IMR-90 (cell line): Measurements from ENCODE around the gene THSD7B. TPM values are rescaled to one million over a fixed set of nuclear protein-coding genes. Genes with fewer than 3 reads are reported as not detected.

Experiments
- ATAC-seq: fragments of 200-7000 bp; cut with Tn5 transposase; 2 replicates; pipeline ENCODE4 v1.9.1; 2020; ENCODE audit warnings: low read depth, mild to moderate bottlenecking, moderate library complexity
- BruUV-seq: library from RNA; stranded (reverse); fragments of 400-500 nt; replicated peaks from 2 replicates; lab custom pipeline; 2021; lab: Mats Ljungman, UMichigan
- CTCF ChIA-PET: fragments of 300-600 bp; formaldehyde crosslinking; extraction: SDS; loops from one replicate; lab custom pipeline; 2021; ENCODE audit warnings: antibody characterized with exemption; lab: Yijun Ruan, JAX
- POLR2A ChIA-PET: fragments of 300-600 bp; sonication (Branson Sonifier 250); formaldehyde crosslinking; loops from one replicate; lab custom pipeline; 2022; ENCODE audit warnings: antibody characterized with exemption; ENCODE audit not compliant: unreplicated experiment; lab: Charles Lee
- DNase-seq: peaks from one replicate; pipeline ENCODE4 v3.0.0; 2013
- H2AFZ ChIP-seq: replicated peaks from 2 replicates; pipeline ENCODE3; 2013; ENCODE audit warnings: low read length, mild to moderate bottlenecking; ENCODE audit not compliant: poor library complexity
- H2AK5ac ChIP-seq: 2 replicates; pipeline ENCODE4 v1.6.1; 2013; ENCODE audit warnings: low read depth, low read length, inconsistent platforms
- H2AK9ac ChIP-seq: replicated peaks from 2 replicates; pipeline ENCODE3; 2013; ENCODE audit warnings: mild to moderate bottlenecking, low read depth, low read length, moderate library complexity; ENCODE audit not compliant: poor library complexity
- H2BK120ac ChIP-seq: 2 replicates; pipeline ENCODE4 v1.6.1; 2013; ENCODE audit warnings: low read depth, low read length, inconsistent platforms
- H2BK15ac ChIP-seq: 3 replicates; pipeline ENCODE4 v1.6.1; 2013; ENCODE audit warnings: low read depth, low read length, inconsistent platforms
- H2BK20ac ChIP-seq: 2 replicates; pipeline ENCODE4 v1.6.1; 2013; ENCODE audit warnings: low read depth, mild to moderate bottlenecking, inconsistent platforms, low read length, moderate library complexity
- H2BK5ac ChIP-seq: 2 replicates; pipeline ENCODE4 v1.6.1; 2013; ENCODE audit warnings: mild to moderate bottlenecking, low read depth, low read length, inconsistent platforms; ENCODE audit not compliant: poor library complexity, severe bottlenecking
- H3K14ac ChIP-seq: replicated peaks from 2 replicates; pipeline ENCODE4 v1.6.1; 2013; ENCODE audit warnings: low read depth, low read length, inconsistent platforms
- H3K18ac ChIP-seq: 2 replicates; pipeline ENCODE4 v1.6.1; 2013; ENCODE audit warnings: low read depth, low read length, control low read depth
- H3K23ac ChIP-seq: 2 replicates; pipeline ENCODE4 v1.6.1; 2013; ENCODE audit warnings: low read depth, low read length, inconsistent platforms
- H3K27ac ChIP-seq: 2 replicates; pipeline ENCODE4 v1.5.1; 2013; ENCODE audit warnings: mild to moderate bottlenecking, control low read depth, low read length; ENCODE audit not compliant: insufficient read depth
- H3K27me3 ChIP-seq: 2 replicates; pipeline ENCODE4 v1.6.1; 2013; ENCODE audit warnings: low read length; ENCODE audit not compliant: control insufficient read depth, insufficient read depth
- H3K36me3 ChIP-seq: 2 replicates; pipeline ENCODE4 v1.6.1; 2013; ENCODE audit warnings: low read length, mixed read lengths; ENCODE audit not compliant: control insufficient read depth, insufficient read depth
- H3K4ac ChIP-seq: 2 replicates; pipeline ENCODE4 v1.6.1; 2013; ENCODE audit warnings: low read depth, low read length, inconsistent platforms
- H3K4me1 ChIP-seq: 2 replicates; pipeline ENCODE4 v1.6.1; 2013; ENCODE audit warnings: low read length, mixed read lengths; ENCODE audit not compliant: control insufficient read depth, insufficient read depth
- H3K4me2 ChIP-seq: 2 replicates; pipeline ENCODE4 v1.6.1; 2013; ENCODE audit warnings: low read depth, mild to moderate bottlenecking, control low read depth, low read length, moderate library complexity
- H3K4me3 ChIP-seq: 2 replicates; pipeline ENCODE4 v1.5.1; 2013; ENCODE audit warnings: low read depth, mild to moderate bottlenecking, control low read depth, low read length, moderate library complexity; ENCODE audit not compliant: insufficient read depth
- H3K56ac ChIP-seq: 2 replicates; pipeline ENCODE4 v1.6.1; 2013; ENCODE audit warnings: low read length, inconsistent platforms; ENCODE audit not compliant: insufficient read depth; ENCODE audit errors: extremely low read depth
- H3K79me1 ChIP-seq, 2 experiments: 2 replicates each; pipeline ENCODE4 v1.6.1; 2013; ENCODE audit warnings: low read length in 2 of 2, inconsistent platforms in 1 of 2, low read depth in 1 of 2
- H3K9ac ChIP-seq: 2 replicates; pipeline ENCODE4 v1.6.1; 2013; ENCODE audit warnings: low read depth, low read length, control low read depth
- H3K9me1 ChIP-seq: 2 replicates; pipeline ENCODE4 v1.6.1; 2013; ENCODE audit warnings: low read length, inconsistent platforms; ENCODE audit not compliant: insufficient read depth
- H3K9me3 ChIP-seq: 2 replicates; pipeline ENCODE4 v1.6.1; 2013; ENCODE audit warnings: low read length; ENCODE audit not compliant: control insufficient read depth, insufficient read depth
- H4K20me1 ChIP-seq: 2 replicates; pipeline ENCODE4 v1.6.1; 2013; ENCODE audit warnings: low read length, inconsistent platforms; ENCODE audit not compliant: insufficient read depth
- H4K5ac ChIP-seq: 2 replicates; pipeline ENCODE4 v1.6.1; 2013; ENCODE audit warnings: mild to moderate bottlenecking, low read depth, low read length, control low read depth
- H4K8ac ChIP-seq, 2 experiments: 2 replicates each; pipeline ENCODE4 v1.6.1; 2013; ENCODE audit warnings: low read depth in 2 of 2, low read length in 2 of 2, control low read depth in 1 of 2, inconsistent platforms in 1 of 2
- H4K91ac ChIP-seq: 2 replicates; pipeline ENCODE4 v1.6.1; 2013; ENCODE audit warnings: low read depth, low read length, inconsistent platforms; ENCODE audit not compliant: insufficient read depth
- BHLHE40 ChIP-seq: fragments of 150-350 bp; IDR thresholded peaks from 2 replicates; pipeline ENCODE4 v1.6.1; 2016; ENCODE audit warnings: mild to moderate bottlenecking, low read depth, low read length
- SMC3 ChIP-seq: fragments of 150-350 bp; IDR thresholded peaks from 2 replicates; pipeline ENCODE4 v1.6.1; 2016; ENCODE audit warnings: low read depth, mild to moderate bottlenecking, antibody characterized with exemption, low read length, moderate library complexity
- dilution Hi-C: fragments of 300-500 bp; cut with HindIII; formaldehyde crosslinking; loops from one replicate; pipeline ENCODE4 v1.14.3; 2018; ENCODE audit warnings: low sequenced_read_pairs; ENCODE audit not compliant: unreplicated experiment
- in situ Hi-C: fragments of 300-500 bp; cut with MboI; formaldehyde crosslinking; loops from 3 replicates; pipeline ENCODE4 v1.14.3; 2019; ENCODE audit warnings: low sequenced_read_pairs, inconsistent platforms, mixed read lengths
- intact Hi-C: fragments of 100-400 bp; cut with micrococcal nuclease; formaldehyde crosslinking; loops from 2 replicates; pipeline ENCODE4 v1.10.0; 2022
- polyA plus RNA-seq, 3 experiments: library from polyadenylated mRNA; depleted of rRNA; stranded (reverse); fragments of >200 nt; gene quantifications; 2 replicates each; pipeline ENCODE4 v1.2.3, GENCODE V29; 2012; ENCODE audit warnings: low replicate concordance in 1 of 3
- total RNA-seq: library from RNA; depleted of rRNA; stranded (reverse); fragments of >200 nt; gene quantifications from 2 replicates; pipeline ENCODE4 v1.2.3, GENCODE V29; 2012

Gene THSD7B
- total and polyA plus RNA-seq, 2 of the 4 experiments (the other 2 are of a cell fraction), result not detected

GRCh38 chr2:137590102-137590501 lies 824.8 kb downstream of the THSD7B start:
- no peak overlapping the region for H3K4me2 ChIP-seq
- H3K56ac ChIP-seq, result no peak overlapping the region
- H4K8ac ChIP-seq, result no peak overlapping the region
- dilution Hi-C loops, result no loop called here
- H3K9me1 ChIP-seq, result no peaks in the 10 kb centered on the region
- no peaks in the 10 kb centered on the region for H3K27me3 ChIP-seq
- H4K91ac ChIP-seq, result no peak overlapping the region
- no peak overlapping the region for H2BK20ac ChIP-seq
- no peak overlapping the region for H3K14ac ChIP-seq
- ChIA-PET CTCF (no interaction called here), POLR2A (no interaction called here)
- no peak overlapping the region for H2AFZ ChIP-seq
- no peaks in the 10 kb centered on the region for H3K79me1 ChIP-seq
- no TSS peak for BruUV-seq
- H3K9me3 ChIP-seq, result no peaks in the 10 kb centered on the region
- H2BK120ac ChIP-seq, result no peak overlapping the region
- ATAC-seq (no peak), DNase-seq (no peak)
- H4K5ac ChIP-seq, result no peak overlapping the region
- H3K23ac ChIP-seq, result no peak overlapping the region
- no peak overlapping the region for H2AK9ac ChIP-seq
- H3K18ac ChIP-seq, result no peak overlapping the region
- H3K36me3 ChIP-seq, result no peaks in the 10 kb centered on the region
- H4K20me1 ChIP-seq, result no peaks in the 10 kb centered on the region
- H2BK15ac ChIP-seq, result no peak overlapping the region
- intact Hi-C loops, result no loop called here
- no peak overlapping the region for H2AK5ac ChIP-seq
- H3K9ac ChIP-seq, result no peak overlapping the region
- H3K4me3 ChIP-seq, result no peak overlapping the region
- H3K4me1 ChIP-seq, result no peaks in the 10 kb centered on the region
- TF ChIP-seq BHLHE40 (no peak), SMC3 (no peak)
- in situ Hi-C loops, result no loop called here
- H3K27ac ChIP-seq, result no peak overlapping the region
- H2BK5ac ChIP-seq, result no peak overlapping the region
- H3K4ac ChIP-seq, result no peak overlapping the region
